ENCODE measurements around the gene ATG2A.

Gene ATG2A

DNA sequence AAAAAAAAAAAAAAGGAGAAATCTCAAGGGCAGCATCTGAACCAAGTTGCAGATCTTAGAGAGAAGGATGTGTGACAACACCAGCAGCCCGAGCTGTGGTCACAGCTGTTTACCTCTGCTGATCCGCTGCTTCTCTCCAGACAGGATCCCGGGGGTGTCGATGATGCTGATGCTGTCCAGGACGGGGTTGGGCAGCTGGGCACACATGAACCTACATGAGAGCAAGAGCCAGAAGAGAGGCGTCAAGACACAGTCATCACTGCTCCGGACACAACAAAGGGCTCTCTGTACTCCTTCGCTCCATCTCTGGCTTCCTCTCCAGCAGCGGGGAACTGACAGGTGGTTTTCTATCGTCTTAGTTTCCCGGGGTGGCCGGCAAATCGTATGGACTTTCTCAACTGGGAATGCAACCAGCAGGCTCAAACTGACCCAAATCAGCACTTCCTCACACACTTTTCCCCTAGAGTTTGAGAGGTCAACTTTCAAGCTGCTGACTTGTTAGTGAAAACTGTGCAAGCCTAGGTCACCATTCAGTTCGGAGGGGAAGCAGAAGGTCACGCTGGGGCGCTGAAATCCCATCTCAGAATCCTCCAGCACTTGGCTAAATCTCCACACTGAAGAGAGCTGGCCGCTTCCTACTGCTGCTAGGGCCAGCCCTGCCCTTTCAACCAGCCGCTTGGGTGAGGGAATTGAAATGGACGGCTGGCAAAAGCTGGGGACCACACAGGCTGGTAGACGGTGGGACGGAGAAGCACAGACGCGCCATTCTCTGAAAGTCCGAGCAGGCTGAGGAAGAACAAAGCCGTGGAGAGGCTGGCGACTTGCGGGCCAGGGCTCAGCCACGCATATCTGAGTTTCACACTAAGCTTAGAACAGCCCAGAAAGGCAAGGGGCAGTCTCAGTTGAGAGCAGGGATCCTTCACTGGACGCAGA lies 42.4 kb downstream of the ATG2A start:
- Histone ChIP-seq H3K27ac (ENCODE audit: low read length) (no peak overlapping the region), H3K9me3 (replicated peaks; ENCODE audit: insufficient read depth, low read length) (no peaks in the 10 kb centered on the region), H2AFZ (ENCODE audit: low read length) (no peak overlapping the region), H4K20me1 (ENCODE audit: insufficient read depth, low read length) (no peaks in the 10 kb centered on the region), H3K9ac (ENCODE audit: low read length) (no peak overlapping the region), H3K36me3 (replicated peaks; ENCODE audit: insufficient read depth, low read length) (no peaks in the 10 kb centered on the region), H3K79me2 (ENCODE audit: low read length) (peaks cover 63% of the 10 kb centered on the region), H3K9me2 (replicated peaks; ENCODE audit: insufficient read depth, low read length) (no peaks in the 10 kb centered on the region), H3K4me2 (ENCODE audit: low read depth, low read length) (no peak overlapping the region), H3F3A (ENCODE audit: insufficient read depth, low read length) (peaks cover 6% of the 10 kb centered on the region; the same call in 1 of the 2 replicates), H3K27me3 (replicated peaks; ENCODE audit: insufficient read depth, low read length) (no peaks in the 10 kb centered on the region), H3K4me1 (ENCODE audit: low read length) (peaks cover 16% of the 10 kb centered on the region), H3K4me3 (ENCODE audit: low read length) (no peak overlapping the region)
- no peak for DNase-seq
- TF ChIP-seq CTCF (IDR thresholded peaks at IDR 0.05; ENCODE audit: low read length) = no peak
- no peak for TF ChIP-seq EZH2phosphoT487 (IDR thresholded peaks at IDR 0.05; ENCODE audit: low read length)
- TF ChIP-seq EZH2 (optimal IDR thresholded peaks at IDR 0.05; ENCODE audit: low read depth, low read length) = no peak

- Histone ChIP-seq H3K79me2 (ENCODE audit: low read length) (peaks cover 76% of the 10 kb centered on the region), H3K4me1 (ENCODE audit: low read length) (peaks cover 8% of the 10 kb centered on the region; the same call in 1 of the 2 replicates), H3K36me3 (replicated peaks; ENCODE audit: insufficient read depth, low read length) (no peaks in the 10 kb centered on the region), H3K4me3 (ENCODE audit: low read length) (no peak overlapping the region), H3K27ac (ENCODE audit: low read length) (no peak overlapping the region), H3K9me3 (replicated peaks; ENCODE audit: insufficient read depth, low read length) (no peaks in the 10 kb centered on the region), H3K9ac (ENCODE audit: low read length) (no peak overlapping the region), H3K4me2 (ENCODE audit: low read depth, low read length) (no peak overlapping the region), H3K27me3 (replicated peaks; ENCODE audit: insufficient read depth, low read length) (no peaks in the 10 kb centered on the region), H3F3A (ENCODE audit: insufficient read depth, low read length) (no peaks in the 10 kb centered on the region), H3K9me2 (replicated peaks; ENCODE audit: insufficient read depth, low read length) (no peaks in the 10 kb centered on the region), H2AFZ (ENCODE audit: low read length) (no peak overlapping the region), H4K20me1 (ENCODE audit: insufficient read depth, low read length) (no peaks in the 10 kb centered on the region)
- DNase-seq = no peak
- no peak for TF ChIP-seq EZH2phosphoT487 (IDR thresholded peaks at IDR 0.05; ENCODE audit: low read length)
- no peak for TF ChIP-seq CTCF (IDR thresholded peaks at IDR 0.05; ENCODE audit: low read length)
- no peak for TF ChIP-seq EZH2 (optimal IDR thresholded peaks at IDR 0.05; ENCODE audit: low read depth, low read length)
These were observed 44.1 kb downstream of the ATG2A start for GRCh38 chr11:64872790-64873488.

DNA sequence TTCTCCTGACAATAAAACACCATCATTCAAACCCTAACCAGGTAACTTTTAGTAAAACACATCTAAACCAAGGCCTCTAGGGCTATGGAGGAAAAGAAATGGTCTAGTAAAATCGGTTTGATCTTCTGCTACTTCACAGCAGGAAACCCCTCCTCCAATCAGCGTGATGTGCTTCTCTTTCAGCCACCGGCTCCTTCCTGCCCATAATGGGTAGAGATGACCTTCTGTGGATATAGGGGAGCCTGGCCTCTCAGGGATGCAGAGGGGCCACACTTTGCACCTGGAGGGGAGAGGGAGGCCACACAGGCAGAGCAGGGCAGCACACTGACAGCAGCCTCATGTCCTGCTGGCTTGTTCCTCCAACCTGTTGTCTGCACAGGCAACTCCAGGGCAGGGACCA lies 45.5 kb downstream of the ATG2A start:
- TF ChIP-seq CTCF (IDR thresholded peaks at IDR 0.05; ENCODE audit: low read length) (no peak), EZH2phosphoT487 (IDR thresholded peaks at IDR 0.05; ENCODE audit: low read length) (no peak), EZH2 (optimal IDR thresholded peaks at IDR 0.05; ENCODE audit: low read depth, low read length) (no peak)
- Histone ChIP-seq H3K27ac (ENCODE audit: low read length) (no peak overlapping the region), H3K79me2 (ENCODE audit: low read length) (peaks cover 72% of the 10 kb centered on the region), H3K9me2 (replicated peaks; ENCODE audit: insufficient read depth, low read length) (no peaks in the 10 kb centered on the region), H3K4me1 (ENCODE audit: low read length) (peaks cover 5% of the 10 kb centered on the region), H4K20me1 (ENCODE audit: insufficient read depth, low read length) (no peaks in the 10 kb centered on the region), H3K36me3 (replicated peaks; ENCODE audit: insufficient read depth, low read length) (no peaks in the 10 kb centered on the region), H3F3A (ENCODE audit: insufficient read depth, low read length) (peaks cover 3% of the 10 kb centered on the region), H3K4me3 (ENCODE audit: low read length) (no peak overlapping the region), H3K27me3 (replicated peaks; ENCODE audit: insufficient read depth, low read length) (no peaks in the 10 kb centered on the region), H3K9me3 (replicated peaks; ENCODE audit: insufficient read depth, low read length) (no peaks in the 10 kb centered on the region), H3K4me2 (ENCODE audit: low read depth, low read length) (no peak overlapping the region), H2AFZ (ENCODE audit: low read length) (no peak overlapping the region), H3K9ac (ENCODE audit: low read length) (no peak overlapping the region)
- DNase-seq = no peak

All from MM.1S (cell line).